ENCODE results near the gene ATP10A. TPM values are rescaled to one million over a fixed set of nuclear protein-coding genes. Genes with fewer than 3 reads are reported as not detected.

Gene ATP10A
- total RNA-seq, 1 experiment from 2014 or later = 2.1 TPM

GRCh38 chr15:25893596-25893995 lies 30.5 kb upstream of the ATP10A start:
- H3K36me3 Mint-ChIP-seq = no peaks in the 10 kb centered on the region
- no peak overlapping the region for H3K4me3 Mint-ChIP-seq

DNA sequence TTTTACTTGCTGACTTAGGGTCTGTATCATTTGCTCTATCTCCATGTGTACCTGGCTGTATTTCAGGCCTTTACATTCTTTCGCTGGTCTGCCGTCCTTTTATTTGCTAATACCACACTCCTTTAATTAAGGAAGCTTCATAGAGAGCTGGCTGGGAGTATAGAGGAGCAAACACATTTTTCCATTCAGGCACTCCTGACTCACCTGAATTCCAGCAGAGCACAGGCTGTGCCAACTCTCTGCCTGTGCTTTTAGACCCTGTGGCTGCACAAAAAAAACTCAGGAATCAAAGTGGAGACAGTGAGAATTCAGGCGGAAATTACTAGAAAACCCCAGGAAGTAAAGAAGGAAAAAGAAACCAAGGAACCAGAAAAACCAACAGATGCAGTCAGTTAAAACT lies 29.0 kb upstream of the ATP10A start:
- ChIA-PET CTCF (interaction anchor here (2.6 kb wide), 1 partner anchor 109 kb away, joined by 10 read pairs; no protein-coding TSS in a partner anchor), POLR2A (no interaction called here)
- no peak overlapping the region for H3K4me3 Mint-ChIP-seq
- H3K27me3 Mint-ChIP-seq (ENCODE audit: low read depth) = no peaks in the 10 kb centered on the region
- H3K27ac Mint-ChIP-seq = no peak overlapping the region
- DNase-seq (ENCODE audit: low spot score) = no peak
- peaks cover 4% of the 10 kb centered on the region; the same call in 1 of the 2 replicates for H3K9me3 Mint-ChIP-seq
- H3K36me3 Mint-ChIP-seq = no peaks in the 10 kb centered on the region
- ATAC-seq = no peak
- peaks cover 4% of the 10 kb centered on the region for H3K4me1 Mint-ChIP-seq
- no peak for TF ChIP-seq MYBL2 (CRISPR knock-in tag; IDR thresholded peaks at IDR 0.05)
- no peak for TF ChIP-seq SOX15 (CRISPR knock-in tag; IDR thresholded peaks at IDR 0.05)
- TF ChIP-seq GRHL2 (CRISPR knock-in tag; IDR thresholded peaks at IDR 0.05; ENCODE audit: insufficient replicate concordance, severe bottlenecking) = no peak
- no peak for TF ChIP-seq ETV6 (CRISPR knock-in tag; IDR thresholded peaks at IDR 0.05)
- no peak for TF ChIP-seq SMAD4 (CRISPR knock-in tag; IDR thresholded peaks at IDR 0.05)
- TF ChIP-seq, protein P1, sequence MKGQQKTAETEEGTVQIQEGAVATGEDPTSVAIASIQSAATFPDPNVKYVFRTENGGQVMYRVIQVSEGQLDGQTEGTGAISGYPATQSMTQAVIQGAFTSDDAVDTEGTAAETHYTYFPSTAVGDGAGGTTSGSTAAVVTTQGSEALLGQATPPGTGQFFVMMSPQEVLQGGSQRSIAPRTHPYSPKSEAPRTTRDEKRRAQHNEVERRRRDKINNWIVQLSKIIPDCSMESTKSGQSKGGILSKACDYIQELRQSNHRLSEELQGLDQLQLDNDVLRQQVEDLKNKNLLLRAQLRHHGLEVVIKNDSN (CRISPR knock-in tag; IDR thresholded peaks at IDR 0.05) = no peak
- TF ChIP-seq, protein P2, sequence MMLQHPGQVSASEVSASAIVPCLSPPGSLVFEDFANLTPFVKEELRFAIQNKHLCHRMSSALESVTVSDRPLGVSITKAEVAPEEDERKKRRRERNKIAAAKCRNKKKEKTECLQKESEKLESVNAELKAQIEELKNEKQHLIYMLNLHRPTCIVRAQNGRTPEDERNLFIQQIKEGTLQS (CRISPR knock-in tag; conservative IDR thresholded peaks at IDR 0.05) = no peak
- no peak for TF ChIP-seq TEAD1 (CRISPR knock-in tag; IDR thresholded peaks at IDR 0.05)
- TF ChIP-seq, protein P3, sequence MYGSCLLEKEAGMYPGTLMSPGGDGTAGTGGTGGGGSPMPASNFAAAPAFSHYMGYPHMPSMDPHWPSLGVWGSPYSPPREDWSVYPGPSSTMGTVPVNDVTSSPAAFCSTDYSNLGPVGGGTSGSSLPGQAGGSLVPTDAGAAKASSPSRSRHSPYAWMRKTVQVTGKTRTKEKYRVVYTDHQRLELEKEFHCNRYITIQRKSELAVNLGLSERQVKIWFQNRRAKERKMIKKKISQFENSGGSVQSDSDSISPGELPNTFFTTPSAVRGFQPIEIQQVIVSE (CRISPR knock-in tag; IDR thresholded peaks at IDR 0.05; ENCODE audit: borderline replicate concordance) = no peak
- TF ChIP-seq ZNF219 (CRISPR knock-in tag; IDR thresholded peaks at IDR 0.05; ENCODE audit: borderline replicate concordance) = no peak
- no peak for TF ChIP-seq ATF1 (CRISPR knock-in tag; IDR thresholded peaks at IDR 0.05)
- TF ChIP-seq PREB (CRISPR knock-in tag; IDR thresholded peaks at IDR 0.05; ENCODE audit: borderline replicate concordance) = no peak
- TF ChIP-seq NR3C1 (CRISPR knock-in tag; conservative IDR thresholded peaks at IDR 0.05; ENCODE audit: low read depth) = no peak
- TF ChIP-seq ZNF423 (CRISPR knock-in tag; IDR thresholded peaks at IDR 0.05) = no peak
- TF ChIP-seq, protein P4, sequence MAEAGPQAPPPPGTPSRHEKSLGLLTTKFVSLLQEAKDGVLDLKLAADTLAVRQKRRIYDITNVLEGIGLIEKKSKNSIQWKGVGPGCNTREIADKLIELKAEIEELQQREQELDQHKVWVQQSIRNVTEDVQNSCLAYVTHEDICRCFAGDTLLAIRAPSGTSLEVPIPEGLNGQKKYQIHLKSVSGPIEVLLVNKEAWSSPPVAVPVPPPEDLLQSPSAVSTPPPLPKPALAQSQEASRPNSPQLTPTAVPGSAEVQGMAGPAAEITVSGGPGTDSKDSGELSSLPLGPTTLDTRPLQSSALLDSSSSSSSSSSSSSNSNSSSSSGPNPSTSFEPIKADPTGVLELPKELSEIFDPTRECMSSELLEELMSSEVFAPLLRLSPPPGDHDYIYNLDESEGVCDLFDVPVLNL (CRISPR knock-in tag; IDR thresholded peaks at IDR 0.05; ENCODE audit: borderline replicate concordance, low read depth) = no peak

More at GRCh38 chr15:25893596-25893995, 30.5 kb upstream of the ATP10A start:
- H3K27ac Mint-ChIP-seq = no peak overlapping the region
- ChIA-PET POLR2A (no interaction called here), CTCF (interaction anchor here (1.3 kb wide), 1 partner anchor 40 kb away, joined by 3 read pairs; no protein-coding TSS in a partner anchor)
- H3K4me1 Mint-ChIP-seq = peaks cover 4% of the 10 kb centered on the region
- DNase-seq (ENCODE audit: low spot score) = no peak
- H3K9me3 Mint-ChIP-seq = 0 out of 2 replicates have a peak, but pooled peaks cover 4% of the 10 kb centered on the region
- no peaks in the 10 kb centered on the region for H3K27me3 Mint-ChIP-seq (ENCODE audit: low read depth)
- ATAC-seq = no peak
- TF ChIP-seq TEAD1 (CRISPR knock-in tag; IDR thresholded peaks at IDR 0.05) (no peak), ZNF532 (CRISPR knock-in tag; IDR thresholded peaks at IDR 0.05; ENCODE audit: borderline replicate concordance) (no peak), GABPB1 (CRISPR knock-in tag; IDR thresholded peaks at IDR 0.05) (no peak), ZNF138 (CRISPR knock-in tag; conservative IDR thresholded peaks at IDR 0.05) (no peak), PREB (CRISPR knock-in tag; IDR thresholded peaks at IDR 0.05; ENCODE audit: borderline replicate concordance) (no peak)
- TF ChIP-seq, protein P5, sequence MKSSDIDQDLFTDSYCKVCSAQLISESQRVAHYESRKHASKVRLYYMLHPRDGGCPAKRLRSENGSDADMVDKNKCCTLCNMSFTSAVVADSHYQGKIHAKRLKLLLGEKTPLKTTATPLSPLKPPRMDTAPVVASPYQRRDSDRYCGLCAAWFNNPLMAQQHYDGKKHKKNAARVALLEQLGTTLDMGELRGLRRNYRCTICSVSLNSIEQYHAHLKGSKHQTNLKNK (CRISPR knock-in tag; IDR thresholded peaks at IDR 0.05) = no peak

Data from WTC11 (cell line).